HG03571 (cell line): Measurements from ENCODE around the gene CASP12.

Source experiments
- ATAC-seq: cut with Tn5 transposase; IDR thresholded peaks from one replicate; pipeline ENCODE4 v1.9.1; 2021; ENCODE audit not compliant: unreplicated experiment

CASP12 gene

DNA sequence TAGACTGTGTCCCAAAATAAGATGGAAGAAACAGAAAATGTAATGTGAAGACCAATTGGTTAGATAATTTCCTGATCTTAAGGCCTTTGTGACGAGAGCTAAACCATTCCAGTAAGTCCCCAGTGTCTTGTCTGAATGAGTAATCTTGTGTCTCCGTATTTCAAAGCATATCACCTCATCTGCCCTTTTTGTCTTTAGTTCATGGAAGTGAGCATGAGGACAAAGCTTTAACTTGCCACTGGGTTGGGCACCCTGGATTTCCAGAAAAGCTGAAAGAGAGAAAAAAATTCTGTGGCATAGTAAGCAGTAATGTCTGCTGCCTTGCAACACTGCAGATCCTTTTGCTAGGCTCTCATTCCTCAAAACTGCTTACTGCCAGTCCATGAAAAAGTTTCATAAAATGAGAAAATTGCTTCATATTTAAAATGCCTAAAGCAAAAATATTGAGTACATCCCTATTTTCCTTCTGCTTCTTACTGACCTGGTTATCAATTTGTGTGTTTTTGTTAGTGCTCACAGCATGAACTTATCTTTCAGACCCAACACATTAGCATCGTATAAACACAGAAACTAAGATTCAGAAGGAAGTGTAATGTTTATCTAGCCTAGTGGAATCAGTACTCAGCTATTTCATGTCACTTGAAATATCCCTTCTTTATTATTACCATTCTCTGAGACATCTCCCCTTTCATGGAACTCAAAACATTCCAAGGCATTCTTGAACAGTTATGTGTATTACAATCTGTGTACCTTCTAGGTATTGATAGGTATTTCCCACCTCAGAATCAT, 5.3 kb downstream of the CASP12 start:
- no peak for ATAC-seq

DNA sequence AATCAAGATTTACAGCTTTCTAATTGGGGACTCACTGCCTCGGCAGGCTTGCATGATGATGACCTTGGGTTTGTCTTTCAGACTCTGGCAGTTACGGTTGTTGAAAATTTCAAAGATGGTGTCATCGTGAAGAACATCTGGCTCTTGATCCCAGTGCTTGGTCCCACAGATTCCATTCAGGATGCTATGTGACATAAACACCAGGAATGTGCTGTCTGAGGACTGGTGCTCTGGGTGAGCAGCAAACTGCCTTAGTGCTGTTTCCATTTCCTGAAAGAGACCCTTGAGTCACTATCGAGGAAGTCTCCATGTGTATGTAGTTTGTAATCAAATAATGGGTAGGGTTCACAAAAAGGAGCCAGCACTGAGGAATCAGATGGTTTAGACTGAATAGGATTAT, 7.1 kb downstream of the CASP12 start:
- ATAC-seq = no peak

DNA sequence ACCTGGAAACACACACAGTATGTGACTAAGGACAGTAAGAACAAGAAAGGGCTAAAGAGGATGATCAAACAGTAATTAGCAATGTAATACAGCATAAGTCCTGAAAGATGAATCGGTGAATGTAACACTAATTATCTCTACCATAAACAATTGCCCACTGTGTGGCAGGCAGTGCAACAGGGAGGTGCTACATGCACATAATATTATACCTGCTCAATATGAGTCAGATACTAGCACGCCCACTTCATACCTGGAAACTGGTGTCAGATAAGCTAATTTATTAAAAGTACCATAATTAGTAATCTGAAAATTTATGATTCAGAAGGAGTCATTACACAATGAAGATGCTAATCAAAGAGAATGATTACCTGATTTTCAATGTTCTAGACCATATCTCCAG, 14.9 kb downstream of the CASP12 start:
- ATAC-seq = no peak

DNA sequence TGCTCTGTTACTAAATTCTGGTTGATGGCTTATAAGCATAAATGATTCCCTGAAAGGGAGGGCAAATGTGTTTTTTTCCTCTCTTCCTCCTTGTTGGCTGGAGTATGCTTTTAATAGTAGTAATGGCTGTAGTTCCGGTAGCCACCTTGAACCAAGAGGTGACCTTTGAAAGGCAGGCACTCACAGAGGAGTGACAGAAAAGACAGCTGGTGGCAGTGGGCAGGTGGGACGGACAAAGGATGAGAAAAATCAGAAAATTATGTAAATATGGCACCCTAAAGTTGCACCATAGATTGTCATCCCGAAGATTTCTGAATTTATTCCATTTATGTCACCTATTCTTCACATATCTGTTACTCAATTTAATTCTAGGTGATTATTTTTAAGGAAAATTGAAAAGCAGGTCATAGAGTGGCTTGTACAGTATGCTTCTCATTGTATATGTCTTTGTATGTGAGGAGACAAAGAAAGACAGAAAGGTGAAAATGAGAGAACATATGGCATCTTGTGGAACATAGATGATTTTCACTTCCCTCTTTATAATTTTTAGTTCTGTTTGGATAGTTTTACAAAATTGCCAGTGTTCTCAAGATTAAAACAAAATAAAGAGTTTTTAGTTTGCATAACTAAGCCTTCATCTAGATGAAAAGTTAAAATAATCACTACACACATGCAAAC, 17.0 kb downstream of the CASP12 start:
- ATAC-seq = no peak

DNA sequence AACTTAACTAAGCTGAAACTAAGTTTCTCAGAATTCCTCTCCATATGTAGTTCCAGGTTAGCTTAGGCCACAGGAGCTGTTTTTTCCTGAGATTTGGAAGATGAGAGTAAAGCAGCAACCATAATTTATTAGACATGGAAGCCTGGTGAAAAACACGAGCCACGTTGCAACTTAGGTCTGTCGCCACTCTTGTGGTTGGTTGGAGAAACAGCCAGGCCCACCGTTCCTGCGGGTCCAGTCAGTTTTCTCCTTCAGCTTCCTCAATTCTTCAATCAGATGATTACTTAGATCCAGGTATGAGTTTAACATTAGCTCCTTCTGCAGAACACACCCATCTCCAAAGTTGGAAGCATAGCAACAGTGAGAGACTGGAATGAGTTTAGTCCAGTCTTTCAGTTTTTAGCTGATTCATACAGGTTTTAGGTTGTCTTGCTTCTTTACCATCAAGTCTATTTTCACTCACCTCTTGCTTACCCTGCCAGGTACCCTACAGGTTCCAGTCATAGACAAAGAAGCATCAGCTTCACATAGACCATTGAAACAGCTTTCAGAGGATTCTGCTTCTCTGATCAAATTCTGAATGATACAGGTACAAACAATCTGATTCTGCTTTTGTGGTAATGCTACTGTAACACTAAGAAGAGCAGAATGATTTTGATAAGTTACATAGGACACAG, 18.6 kb downstream of the CASP12 start:
- ATAC-seq = no peak

DNA sequence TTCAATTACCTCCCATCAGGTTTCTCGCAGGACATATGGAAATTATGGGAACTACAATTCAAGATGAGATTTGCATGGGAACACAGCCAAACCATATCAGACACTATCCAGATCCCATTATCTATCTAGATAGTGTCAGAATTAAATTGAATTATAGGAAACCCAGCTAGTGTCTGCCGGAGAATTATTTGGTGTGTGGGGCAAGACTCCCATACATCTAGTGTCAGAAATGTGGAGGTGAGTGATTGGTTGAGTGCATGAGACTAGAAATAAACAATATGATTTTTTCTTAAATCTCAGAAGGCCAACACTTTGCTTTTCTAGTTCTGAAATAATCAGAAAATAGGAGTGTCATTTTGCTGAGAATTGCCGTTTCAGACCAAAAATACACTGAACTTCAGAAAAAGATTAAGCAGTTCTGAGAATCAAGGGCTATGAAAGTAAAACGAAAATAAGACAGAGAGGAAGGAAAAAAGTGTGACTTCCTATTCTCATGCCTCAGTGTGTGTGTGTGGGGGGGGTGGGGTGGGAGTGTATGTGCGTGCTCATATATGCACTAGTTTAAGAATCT, 21.3 kb downstream of the CASP12 start:
- no peak for ATAC-seq

DNA sequence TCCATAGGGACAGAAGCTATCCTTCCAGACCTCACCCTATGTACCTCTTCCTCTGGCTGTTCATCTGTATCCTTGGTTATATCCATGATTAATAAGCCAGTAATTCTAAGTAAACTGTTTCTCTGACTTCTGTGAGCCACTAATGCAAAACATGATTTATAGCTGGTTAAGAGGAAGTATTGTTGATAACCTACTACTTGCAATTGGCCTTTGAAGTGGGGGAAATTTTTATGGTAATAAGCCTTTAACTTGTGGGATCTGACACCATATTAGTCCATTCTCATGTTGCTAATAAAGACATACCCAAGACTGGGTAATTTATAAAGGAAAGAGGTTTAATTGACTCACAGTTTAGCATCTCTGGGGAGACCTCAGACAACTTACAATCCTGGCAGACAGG, 21.9 kb downstream of the CASP12 start:
- no peak for ATAC-seq

DNA sequence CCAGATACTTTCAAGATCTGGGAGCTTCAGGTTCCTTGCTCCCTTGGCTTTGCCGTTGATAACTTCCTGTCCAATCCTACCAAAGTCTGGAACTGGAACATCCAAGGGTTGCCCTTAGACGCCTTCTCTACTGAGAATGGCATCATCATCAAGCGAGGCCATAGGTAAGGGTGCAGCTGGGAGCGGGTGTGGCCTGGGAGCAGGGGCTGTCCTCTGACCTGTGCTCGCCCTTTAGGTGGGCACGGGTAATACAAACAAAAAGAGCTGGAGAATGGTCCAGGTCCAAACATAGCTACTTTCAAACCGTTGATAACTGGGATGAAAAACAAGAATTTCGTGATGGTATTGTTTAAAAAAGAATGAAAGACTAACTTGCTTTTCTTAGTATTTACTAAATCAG, 25.0 kb downstream of the CASP12 start:
- no peak for ATAC-seq

DNA sequence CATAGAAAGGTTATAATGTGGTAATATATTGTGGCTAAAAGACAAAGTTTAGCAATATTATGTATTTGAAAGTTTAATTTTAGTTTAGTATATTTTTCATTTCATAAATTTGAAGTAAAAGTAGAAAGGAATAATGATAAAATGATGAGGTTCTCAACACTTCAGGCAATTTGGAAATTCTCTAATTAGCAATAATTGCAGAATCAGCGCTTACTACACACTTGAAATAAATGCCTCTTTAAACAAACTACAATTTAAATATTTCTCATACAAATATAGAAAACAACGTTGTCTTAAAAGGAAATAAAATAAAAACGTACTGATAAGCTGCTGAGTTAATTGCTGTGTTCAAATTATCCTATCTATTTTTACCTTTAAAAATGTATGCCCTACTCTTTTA, 25.9 kb downstream of the CASP12 start:
- ATAC-seq = no peak

DNA sequence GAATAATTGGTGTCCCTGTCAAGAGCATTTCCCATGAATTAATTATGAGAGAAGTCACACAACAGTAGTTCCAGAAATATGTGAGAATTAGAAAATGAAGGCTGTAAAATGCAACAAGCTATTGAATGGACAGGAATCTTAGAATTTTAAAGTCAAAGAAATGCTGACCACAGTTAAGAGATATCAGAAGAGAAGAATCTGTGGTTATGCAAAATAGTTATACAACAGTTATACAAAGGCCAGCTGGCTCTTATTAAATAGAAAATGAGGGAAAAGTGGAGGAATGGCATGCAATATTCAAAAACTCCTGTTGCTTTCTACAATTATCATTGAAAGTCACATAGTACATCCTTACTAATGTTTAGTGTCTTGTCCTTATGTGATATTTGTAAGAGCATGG, 27.4 kb downstream of the CASP12 start:
- no peak for ATAC-seq

DNA sequence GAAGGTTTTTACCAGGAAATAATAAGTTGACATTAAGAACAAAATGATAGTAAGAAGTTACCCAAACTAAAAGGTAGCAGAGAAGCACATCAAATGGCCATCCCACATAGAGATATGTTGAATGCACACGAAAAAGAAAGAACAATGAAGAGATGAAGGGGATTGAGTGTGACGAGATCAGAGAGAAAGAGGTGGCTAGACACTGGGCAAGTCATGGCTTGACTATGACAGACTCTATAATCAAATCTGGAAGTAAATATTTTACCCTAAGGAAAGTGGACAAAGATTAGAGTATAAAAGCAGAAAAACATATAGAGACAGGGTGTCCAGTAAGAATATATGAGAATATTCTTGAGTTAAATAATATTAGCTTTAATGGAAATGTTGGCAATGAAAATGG, 31.4 kb downstream of the CASP12 start:
- no peak for ATAC-seq

DNA sequence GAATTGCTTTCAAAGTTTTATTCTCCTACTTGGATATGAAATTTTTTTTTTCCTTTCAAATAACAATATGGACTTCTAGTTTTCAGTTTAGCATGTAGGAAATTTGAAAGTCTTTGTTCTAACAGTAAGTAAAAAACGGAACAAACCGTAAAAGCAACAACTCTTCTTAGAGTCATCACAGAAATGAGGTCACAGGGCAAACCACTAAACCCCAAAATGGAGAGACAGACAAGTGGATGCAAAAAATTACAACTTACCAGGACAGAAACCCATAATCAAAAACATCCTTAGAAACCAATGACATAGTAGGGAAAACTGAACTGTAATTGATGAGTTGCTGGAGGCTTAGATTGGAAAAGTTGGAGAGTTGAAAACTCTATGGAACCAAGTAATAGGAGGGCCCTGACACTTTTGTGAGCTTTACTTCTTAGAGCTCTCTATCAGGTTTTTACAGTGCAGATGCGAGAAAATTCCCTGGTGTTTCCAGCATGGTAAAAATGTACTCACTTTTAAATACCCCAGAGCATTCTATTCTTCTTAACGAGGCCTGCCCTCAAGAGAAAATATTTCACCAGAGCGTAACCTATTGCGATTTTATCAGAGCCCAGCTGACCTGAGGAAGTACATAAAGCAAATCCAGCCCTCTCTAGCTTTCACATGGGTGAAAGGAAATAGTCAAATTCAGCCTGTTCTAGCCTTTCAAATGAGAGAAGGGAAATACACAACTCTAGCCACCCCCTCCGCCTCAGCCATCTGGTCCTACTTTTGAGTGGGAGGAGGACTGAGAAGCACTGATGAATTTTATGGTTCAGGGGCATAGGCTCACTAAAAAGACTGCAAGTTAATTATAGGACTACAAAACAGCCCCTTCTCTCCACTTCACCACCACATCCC, 39.1 kb downstream of the CASP12 start:
- ATAC-seq = no peak

DNA sequence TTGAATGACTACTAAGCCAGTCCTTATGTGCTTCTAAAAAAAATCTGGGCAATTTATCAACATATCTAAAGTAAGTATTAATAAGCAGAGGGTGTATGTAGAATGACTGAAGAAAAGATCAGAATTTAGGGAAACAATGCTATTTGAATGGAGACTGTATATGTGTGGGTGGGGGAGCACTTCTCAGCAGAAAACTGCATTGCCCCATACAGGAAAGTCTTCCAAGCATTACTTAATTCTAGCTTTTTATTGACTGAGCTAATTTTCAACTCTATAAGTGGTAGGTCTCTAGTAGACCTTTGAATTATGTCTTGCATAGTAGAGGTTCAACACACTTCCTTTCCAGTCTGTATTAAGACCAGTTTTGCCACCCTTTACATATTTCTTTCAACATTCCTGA, 41.7 kb downstream of the CASP12 start:
- no peak for ATAC-seq

DNA sequence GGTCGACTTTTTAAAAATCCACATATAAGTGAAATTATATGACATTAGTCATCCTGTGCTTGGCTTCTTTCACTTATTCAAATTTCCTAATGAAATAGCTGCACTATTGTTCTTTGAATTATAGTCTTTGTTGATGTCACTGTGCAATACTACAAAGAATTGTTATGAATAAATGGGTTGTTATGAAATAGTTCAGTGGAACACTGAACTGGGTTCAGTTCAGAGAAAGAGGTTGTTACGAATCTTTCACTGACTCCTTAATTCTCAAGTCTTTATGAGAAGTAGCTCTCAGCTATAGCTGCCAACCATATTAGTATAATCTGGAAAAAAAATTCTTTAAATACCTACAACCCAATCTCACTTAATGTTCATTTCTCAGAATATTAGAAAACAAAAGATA, 42.3 kb downstream of the CASP12 start:
- ATAC-seq = no peak

DNA sequence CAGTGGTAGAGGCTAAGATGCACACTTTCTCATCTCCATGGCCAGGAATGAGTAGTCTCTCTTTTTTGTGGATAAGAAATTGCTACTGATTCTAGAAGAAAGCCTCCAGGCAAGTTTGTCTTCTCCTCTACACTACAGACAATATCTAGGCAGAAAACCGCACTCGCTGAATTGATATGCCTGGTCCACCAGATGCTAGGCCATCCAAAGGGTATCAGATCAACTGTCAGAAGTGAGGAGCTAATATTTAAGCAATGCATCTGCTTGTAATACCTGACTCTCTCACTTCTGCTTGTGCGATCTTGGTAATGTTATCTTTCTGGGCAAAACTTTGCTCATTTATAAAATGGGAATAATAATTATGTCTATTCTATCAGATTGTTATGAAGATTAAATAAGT, 45.0 kb downstream of the CASP12 start:
- no peak for ATAC-seq

DNA sequence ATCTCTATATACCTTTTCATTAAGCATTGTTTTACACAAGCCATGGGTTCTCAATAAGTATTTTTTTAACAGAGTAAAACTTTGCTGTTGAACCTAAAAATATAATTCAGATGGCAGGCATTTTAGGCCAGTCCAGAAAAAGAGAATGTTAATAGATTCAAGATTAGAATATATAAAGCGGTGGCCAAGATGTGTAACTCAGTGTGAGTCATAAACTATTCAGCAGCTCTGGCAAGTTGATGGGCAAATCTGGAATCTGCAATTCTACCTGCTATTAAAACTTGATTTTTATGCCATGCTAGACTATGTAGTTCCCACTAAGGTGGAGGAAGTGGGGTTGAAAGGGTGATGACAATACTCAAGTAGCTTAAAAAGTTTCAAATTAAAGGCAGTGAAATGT, 45.4 kb downstream of the CASP12 start:
- no peak for ATAC-seq

DNA sequence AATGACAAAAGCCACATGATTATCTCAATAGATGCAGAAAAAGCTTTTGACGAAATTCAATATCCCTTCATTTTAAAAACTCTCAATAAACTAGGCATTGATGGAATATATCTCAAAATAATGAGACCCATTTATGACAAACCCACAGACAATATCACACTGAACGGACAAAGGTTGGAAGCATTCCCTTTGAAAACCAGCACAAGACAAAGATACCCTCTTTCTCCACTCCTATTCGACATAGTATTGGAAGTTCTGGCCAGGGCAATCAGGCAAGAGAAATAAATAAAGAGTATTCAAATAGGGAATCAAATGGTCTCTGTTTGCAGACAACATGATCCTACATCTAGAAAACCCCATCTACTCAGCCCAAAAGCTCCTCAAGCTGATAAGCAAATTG, 52.0 kb downstream of the CASP12 start:
- ATAC-seq = no peak

DNA sequence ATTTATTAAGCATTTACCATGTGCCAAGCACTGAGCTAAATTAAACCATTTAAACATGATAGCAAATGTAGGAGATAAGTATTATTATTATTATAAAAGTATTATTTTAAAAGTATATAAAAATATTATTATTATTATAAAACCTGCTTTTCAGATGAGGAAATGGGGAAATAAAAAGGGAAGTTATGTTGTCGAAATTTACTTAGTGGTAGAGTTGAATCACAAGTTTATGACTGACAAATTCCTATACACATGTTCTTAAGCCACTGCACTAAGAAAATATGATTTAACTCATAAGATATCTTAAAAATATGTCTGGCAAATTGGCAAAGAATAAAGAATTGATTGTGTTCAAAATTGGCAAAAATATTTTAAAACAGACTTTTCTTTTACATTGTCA, 53.8 kb downstream of the CASP12 start:
- no peak for ATAC-seq

DNA sequence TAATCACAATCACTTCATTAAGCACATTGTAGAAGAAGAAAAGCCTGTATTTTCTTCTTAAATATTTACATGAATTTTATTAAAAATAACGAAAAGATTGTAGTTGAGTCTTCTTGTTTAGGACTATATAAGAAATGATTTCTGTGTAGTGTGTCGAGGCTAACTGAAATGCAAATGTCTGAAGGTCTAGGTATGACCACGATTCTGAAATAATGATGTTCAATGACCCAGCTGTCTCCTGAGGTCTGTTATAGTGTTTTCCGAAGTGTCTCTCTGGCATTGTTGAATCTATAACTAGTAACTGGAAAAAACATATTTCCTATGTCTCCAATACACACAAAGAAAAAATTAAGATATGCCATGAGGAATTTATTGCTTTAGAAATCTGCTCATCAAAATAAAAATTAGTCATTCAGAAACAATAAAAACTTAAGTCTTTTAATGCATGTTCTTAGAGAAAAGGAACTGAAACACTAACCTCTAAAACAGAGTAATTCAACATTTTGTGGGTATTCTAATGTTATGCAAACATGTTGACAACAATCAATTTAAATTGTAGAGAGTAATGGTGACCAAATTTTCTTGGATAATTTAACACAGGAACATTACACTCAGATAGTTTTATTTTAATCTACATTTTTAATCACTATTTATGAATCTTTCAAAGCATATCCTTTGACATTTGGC, 55.0 kb downstream of the CASP12 start:
- ATAC-seq = no peak

DNA sequence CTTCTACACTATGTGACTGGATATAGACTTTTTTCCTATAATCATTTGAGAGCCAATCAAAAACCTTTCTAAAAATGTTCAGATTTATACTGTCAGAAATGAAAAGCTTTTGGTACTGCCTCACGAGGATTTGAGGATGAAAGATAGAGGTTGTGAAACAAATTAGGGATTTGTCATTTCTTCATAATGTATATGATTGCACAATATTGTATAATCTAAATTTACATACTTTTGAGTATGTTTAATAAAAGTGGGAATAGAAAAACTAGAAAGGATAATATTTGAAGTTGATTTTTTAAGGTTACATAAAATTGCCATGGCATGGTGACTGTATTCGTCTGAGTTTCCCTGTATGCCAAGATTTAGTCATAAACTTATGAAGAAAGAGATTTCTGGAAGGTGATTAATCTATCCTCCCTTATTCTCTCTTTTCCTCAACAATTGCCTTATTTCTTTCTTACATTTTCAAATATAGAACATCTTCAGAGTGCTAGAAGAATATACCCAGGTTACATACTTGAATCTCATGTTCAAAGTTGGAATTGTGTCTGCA, 56.2 kb downstream of the CASP12 start:
- ATAC-seq = no peak
